ENCODE data around the gene MCM8.

DNA sequence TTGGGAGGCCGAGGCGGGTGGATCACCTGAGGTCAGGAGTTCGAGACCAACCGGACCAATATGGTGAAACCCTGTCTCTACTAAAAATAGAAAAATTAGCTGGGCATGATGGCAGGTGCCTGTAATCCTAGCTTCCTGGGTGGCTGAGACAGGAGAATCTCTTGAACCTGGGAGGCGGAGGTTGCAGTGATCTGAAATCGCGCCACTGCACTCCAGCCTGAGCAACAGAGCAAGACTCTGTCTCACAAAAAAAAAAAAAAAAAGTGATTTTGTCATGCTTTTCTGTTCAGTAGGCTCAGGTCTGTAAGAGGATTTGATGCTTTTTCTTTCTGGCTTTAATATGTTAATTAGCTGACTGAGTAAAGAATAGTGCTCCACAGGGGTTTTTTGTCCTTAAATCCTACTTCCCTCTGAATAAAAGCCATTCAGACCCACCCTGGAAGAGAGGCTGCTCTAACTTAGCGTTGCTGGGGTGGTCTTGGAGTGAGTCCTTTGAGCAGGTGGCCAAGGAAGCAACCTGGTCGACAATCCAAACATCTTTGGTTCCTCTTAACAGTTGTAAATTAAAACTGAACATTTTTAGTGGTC lies 19.0 kb downstream of the MCM8 start:
- TF ChIP-seq POLR2A (IDR thresholded peaks at IDR 0.05; ENCODE audit: low read depth, low read length) = no peak
- TF ChIP-seq POLR2AphosphoS5 (IDR thresholded peaks at IDR 0.05; ENCODE audit: low read depth, low read length) = no peak
- TF ChIP-seq TAF1 (IDR thresholded peaks at IDR 0.05; ENCODE audit: low read depth, low read length) = no peak
